Transverse colon (tissue), 4 donors: ENCODE results near the gene MRPL39.

Experiments used
- CTCF ChIP-seq, 5 experiments: fragments of 200-600 bp in 3 of 5; fragments of 450-650 bp in 2 of 5; sonication (generic) in 3 of 5; IDR thresholded peaks; 1 replicate in 2 of 5; 2 replicates in 3 of 5; pipeline ENCODE4 v1.5.1; 2016 to 2017; ENCODE audit warnings: antibody characterized with exemption in 5 of 5, inconsistent platforms in 3 of 5, mild to moderate bottlenecking in 2 of 5, moderate library complexity in 1 of 5
- POLR2A ChIP-seq: fragments of 450-650 bp; IDR thresholded peaks from one replicate; pipeline ENCODE4 v1.6.1; 2016; ENCODE audit warnings: antibody characterized with exemption, mild to moderate bottlenecking, moderate library complexity
- POLR2AphosphoS5 ChIP-seq, 3 donors: sonication (generic); formaldehyde crosslinking; IDR thresholded peaks; one replicate each; pipeline ENCODE4 v1.6.1; 2016; ENCODE audit warnings: antibody characterized with exemption in 3 of 3

DNA sequence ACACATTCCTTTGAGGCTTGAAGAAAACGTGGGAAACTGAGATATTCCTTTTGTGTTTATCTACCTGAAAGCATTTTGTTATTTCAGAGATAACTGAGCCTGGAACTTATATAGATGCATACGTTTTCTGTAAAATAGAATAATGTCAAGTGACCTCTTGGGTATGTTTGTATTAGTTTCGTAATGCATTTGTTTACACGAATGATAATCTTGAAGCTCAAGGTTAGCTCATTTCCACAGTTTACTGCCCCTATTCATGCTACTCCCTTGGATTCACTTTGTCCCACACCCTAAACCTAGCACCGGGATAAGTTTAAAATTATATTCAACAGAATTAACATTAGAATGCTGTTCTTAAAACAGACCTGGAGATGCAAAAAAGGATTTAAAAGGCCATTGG is 54.4 kb downstream of the MRPL39 start:
- no peak for TF ChIP-seq POLR2A
- no peak for TF ChIP-seq CTCF (IDR thresholded peaks at IDR 0.05)
- no peak for TF ChIP-seq POLR2AphosphoS5 (IDR thresholded peaks at IDR 0.05)
